HL-60 (cell line): ENCODE data around the gene ANKUB1.
"Not testable (repeated sequence)": the region's sequence is repeated elsewhere in the genome, so short reads cannot be mapped to it uniquely, and the experiment has no call there.

Experiments used
- DNase-seq, 2 experiments: peaks; one replicate each; pipeline ENCODE4 v3.0.0-alpha.2; 2010 to 2020; ENCODE audit warnings: low read depth in 1 of 2, low spot score in 1 of 2
- H3K27ac ChIP-seq: fragments of 250-450 bp; sonication (Bioruptor Pico); replicated peaks from 2 replicates; pipeline ENCODE4 v1.5.1; 2020; ENCODE audit warnings: mild to moderate bottlenecking, moderate library complexity
- H3K27me3 ChIP-seq: fragments of 250-450 bp; sonication (Bioruptor Pico); 2 replicates; pipeline ENCODE4 v1.5.1; 2021; ENCODE audit warnings: mild to moderate bottlenecking, moderate library complexity; ENCODE audit not compliant: insufficient read depth, poor library complexity, severe bottlenecking
- H3K4me3 ChIP-seq: replicated peaks from 2 replicates; pipeline ENCODE4 v1.5.1; 2011; ENCODE audit warnings: mild to moderate bottlenecking, control low read depth, low read length; ENCODE audit not compliant: insufficient read depth
- GABPA ChIP-seq: IDR thresholded peaks from 2 replicates; pipeline ENCODE4 v1.6.1; 2012; ENCODE audit warnings: low read depth
- POLR2AphosphoS5 ChIP-seq: IDR thresholded peaks from 2 replicates; pipeline ENCODE4 v1.6.1; 2012; ENCODE audit warnings: low read depth
- SPI1 ChIP-seq: IDR thresholded peaks from 2 replicates; pipeline ENCODE4 v1.6.1; 2012; ENCODE audit warnings: low read depth, mild to moderate bottlenecking, borderline replicate concordance
- long read RNA-seq: library from polyadenylated mRNA; unstranded; transcript quantifications from one replicate; pipeline ENCODE4 v2.0.0, GENCODE V29; 2020
- TF ChIP-seq, protein P1 (sequence below): IDR thresholded peaks from 2 replicates; pipeline ENCODE4 v1.6.1; 2012; ENCODE audit warnings: low read depth; ENCODE audit not compliant: insufficient replicate concordance
- TF ChIP-seq, protein P2 (sequence below): IDR thresholded peaks from one replicate; pipeline ENCODE4 v1.5.1; 2011; ENCODE audit warnings: low read length, control low read depth, inconsistent platforms; ENCODE audit not compliant: insufficient read depth

The ANKUB1 gene
- long read RNA-seq, partial matches to known transcripts: 0 of 3 reads
- long read RNA-seq, other reads (novel, unspliced or antisense): 3 of 3 reads

DNA sequence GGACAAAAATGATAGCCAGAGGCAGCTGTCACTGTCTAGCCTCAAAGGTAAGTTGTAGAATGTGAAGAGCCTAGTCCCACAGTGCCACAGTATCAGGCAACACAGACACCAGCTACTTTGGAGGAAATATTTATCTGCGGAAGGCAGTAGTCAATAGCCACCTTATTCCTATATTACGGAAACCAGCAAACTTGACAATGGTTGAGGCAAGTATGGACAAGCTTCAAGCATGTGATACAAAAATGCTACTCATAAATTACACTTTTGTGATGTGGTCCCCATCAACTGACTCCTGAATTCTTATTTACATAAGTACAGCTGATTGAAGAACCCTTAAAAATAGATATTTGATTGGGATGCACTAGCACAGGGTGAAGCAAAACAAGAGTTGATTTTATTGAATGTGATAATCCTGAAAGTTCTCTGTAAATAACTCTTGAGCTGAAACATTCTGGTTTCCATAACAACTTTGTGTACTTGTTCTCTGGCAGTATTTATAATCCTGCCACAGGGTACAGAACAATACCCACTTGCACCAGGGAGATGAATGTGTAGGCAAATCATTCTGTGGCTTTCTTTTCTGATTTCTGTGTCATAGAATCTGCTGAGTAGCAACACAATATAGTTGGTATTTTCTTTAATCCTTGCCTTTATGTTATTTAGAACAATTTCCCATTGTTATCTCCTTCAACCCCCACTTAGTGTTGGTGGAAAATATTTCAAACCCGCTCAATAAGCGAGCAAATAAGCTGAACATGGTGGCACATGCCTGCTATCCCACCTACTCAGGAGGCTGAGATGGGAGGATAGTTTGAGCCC lies at the start of gene ANKUB1:
Gene ANKUB1, minus strand, starts transcription at position 103 of the 819 bp plus-strand sequence. CDS start 188 bp downstream, outside the sequence.
- DNase-seq: no peak
- Histone ChIP-seq H3K27ac (no peak within 1 kb of the TSS), H3K27me3 (no peaks in the 10 kb centered on the region), H3K4me3 (no peak within 1 kb of the TSS)
- TF ChIP-seq GABPA (no peak), SPI1 (no peak), POLR2AphosphoS5 (no peak)
- TF ChIP-seq, protein P1, sequence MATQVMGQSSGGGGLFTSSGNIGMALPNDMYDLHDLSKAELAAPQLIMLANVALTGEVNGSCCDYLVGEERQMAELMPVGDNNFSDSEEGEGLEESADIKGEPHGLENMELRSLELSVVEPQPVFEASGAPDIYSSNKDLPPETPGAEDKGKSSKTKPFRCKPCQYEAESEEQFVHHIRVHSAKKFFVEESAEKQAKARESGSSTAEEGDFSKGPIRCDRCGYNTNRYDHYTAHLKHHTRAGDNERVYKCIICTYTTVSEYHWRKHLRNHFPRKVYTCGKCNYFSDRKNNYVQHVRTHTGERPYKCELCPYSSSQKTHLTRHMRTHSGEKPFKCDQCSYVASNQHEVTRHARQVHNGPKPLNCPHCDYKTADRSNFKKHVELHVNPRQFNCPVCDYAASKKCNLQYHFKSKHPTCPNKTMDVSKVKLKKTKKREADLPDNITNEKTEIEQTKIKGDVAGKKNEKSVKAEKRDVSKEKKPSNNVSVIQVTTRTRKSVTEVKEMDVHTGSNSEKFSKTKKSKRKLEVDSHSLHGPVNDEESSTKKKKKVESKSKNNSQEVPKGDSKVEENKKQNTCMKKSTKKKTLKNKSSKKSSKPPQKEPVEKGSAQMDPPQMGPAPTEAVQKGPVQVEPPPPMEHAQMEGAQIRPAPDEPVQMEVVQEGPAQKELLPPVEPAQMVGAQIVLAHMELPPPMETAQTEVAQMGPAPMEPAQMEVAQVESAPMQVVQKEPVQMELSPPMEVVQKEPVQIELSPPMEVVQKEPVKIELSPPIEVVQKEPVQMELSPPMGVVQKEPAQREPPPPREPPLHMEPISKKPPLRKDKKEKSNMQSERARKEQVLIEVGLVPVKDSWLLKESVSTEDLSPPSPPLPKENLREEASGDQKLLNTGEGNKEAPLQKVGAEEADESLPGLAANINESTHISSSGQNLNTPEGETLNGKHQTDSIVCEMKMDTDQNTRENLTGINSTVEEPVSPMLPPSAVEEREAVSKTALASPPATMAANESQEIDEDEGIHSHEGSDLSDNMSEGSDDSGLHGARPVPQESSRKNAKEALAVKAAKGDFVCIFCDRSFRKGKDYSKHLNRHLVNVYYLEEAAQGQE: no peak
- TF ChIP-seq, protein P2, sequence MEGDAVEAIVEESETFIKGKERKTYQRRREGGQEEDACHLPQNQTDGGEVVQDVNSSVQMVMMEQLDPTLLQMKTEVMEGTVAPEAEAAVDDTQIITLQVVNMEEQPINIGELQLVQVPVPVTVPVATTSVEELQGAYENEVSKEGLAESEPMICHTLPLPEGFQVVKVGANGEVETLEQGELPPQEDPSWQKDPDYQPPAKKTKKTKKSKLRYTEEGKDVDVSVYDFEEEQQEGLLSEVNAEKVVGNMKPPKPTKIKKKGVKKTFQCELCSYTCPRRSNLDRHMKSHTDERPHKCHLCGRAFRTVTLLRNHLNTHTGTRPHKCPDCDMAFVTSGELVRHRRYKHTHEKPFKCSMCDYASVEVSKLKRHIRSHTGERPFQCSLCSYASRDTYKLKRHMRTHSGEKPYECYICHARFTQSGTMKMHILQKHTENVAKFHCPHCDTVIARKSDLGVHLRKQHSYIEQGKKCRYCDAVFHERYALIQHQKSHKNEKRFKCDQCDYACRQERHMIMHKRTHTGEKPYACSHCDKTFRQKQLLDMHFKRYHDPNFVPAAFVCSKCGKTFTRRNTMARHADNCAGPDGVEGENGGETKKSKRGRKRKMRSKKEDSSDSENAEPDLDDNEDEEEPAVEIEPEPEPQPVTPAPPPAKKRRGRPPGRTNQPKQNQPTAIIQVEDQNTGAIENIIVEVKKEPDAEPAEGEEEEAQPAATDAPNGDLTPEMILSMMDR: no peak

DNA sequence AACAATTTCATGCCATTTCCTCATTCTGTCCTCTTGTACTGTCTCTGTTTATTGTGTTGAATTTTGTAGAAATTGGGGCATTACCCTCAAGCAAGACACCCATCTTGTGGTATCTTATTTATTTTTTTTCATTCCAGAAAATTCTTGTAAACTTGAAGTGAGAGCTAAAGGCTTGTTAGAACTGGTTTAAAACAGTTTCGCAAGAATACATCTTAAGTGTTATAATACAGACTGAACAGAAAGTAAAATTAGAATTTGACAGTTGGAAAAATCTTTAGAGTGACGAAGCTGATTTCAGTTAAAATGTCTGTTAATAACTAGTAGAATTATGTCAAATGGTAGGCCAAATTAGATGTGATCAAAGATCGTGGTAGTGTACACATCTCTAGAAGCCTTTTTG lies 47.5 kb upstream of the ANKUB1 start:
- TF ChIP-seq, protein P1: no peak
- TF ChIP-seq POLR2AphosphoS5: no peak
- TF ChIP-seq, protein P2: no peak
- TF ChIP-seq GABPA: no peak
- no peak for TF ChIP-seq SPI1
- Histone ChIP-seq H3K27me3 (no peaks in the 10 kb centered on the region), H3K27ac (no peak overlapping the region), H3K4me3 (no peak overlapping the region)
- DNase-seq: no peak

DNA sequence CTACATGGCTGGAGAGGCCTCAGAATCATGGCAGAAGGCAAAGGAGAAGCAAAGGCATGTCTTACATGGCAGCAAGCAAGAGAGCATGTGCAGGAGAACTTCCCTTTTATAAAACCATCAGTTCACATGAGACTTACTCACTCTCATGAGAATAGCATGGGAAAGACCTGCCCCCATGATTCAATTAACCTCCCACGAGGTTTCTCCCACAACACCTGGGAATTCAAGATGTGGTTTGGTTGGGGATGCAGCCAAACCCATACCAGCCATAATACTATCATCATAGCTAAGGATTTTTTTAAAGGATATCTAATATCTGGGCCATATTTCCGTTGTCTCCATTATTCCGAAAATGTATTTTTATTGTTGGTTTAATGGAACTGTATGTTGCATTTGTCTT lies 47.1 kb upstream of the ANKUB1 start:
- H3K27me3 ChIP-seq, H3K4me3 ChIP-seq, H3K27ac ChIP-seq, DNase-seq: not testable (repeated sequence)

- H3K4me3 ChIP-seq, H3K27me3 ChIP-seq, H3K27ac ChIP-seq, DNase-seq: not testable (repeated sequence)
These were observed 46.1 kb upstream of the ANKUB1 start for GRCh38 chr3:149838491-149838890.

- no peak for TF ChIP-seq SPI1
- TF ChIP-seq POLR2AphosphoS5: no peak
- no peak for TF ChIP-seq GABPA
- Histone ChIP-seq H3K4me3 (no peak overlapping the region), H3K27ac (no peak overlapping the region), H3K27me3 (no peaks in the 10 kb centered on the region)
- DNase-seq: no peak
These were observed 40.9 kb upstream of the ANKUB1 start for GRCh38 chr3:149833241-149833640.
